Iris pigment epithelial cell (primary cell): ENCODE data around the gene ITPK1.

ENCODE experiments used
- DNase-seq: peaks from one replicate; pipeline ENCODE4 v3.0.0-alpha.2; 2011; ENCODE audit warnings: low read depth

The ITPK1 gene

GRCh38 chr14:92924247-92924646 lies 191.5 kb downstream of the ITPK1 start:
- no peak for DNase-seq

- no peak for DNase-seq
These were observed 192.0 kb downstream of the ITPK1 start for GRCh38 chr14:92923744-92924103.

- DNase-seq, result peak; percentile 37
These were observed 192.6 kb downstream of the ITPK1 start, which contains the start of gene CHGA for GRCh38 chr14:92922883-92923743. TSS of gene CHGA (plus strand) at chr14:92923150. CDS start at chr14:92923360, 210 bp downstream.

- no peak for DNase-seq
These were observed 193.5 kb downstream of the ITPK1 start for GRCh38 chr14:92922155-92922735.

GRCh38 chr14:92920001-92920400 lies 195.7 kb downstream of the ITPK1 start:
- DNase-seq, result no peak

GRCh38 chr14:92917956-92918355 lies 197.8 kb downstream of the ITPK1 start:
- no peak for DNase-seq

- DNase-seq, result no peak
These were observed 198.4 kb downstream of the ITPK1 start for GRCh38 chr14:92917041-92917940.

GRCh38 chr14:92916201-92916600 lies 199.5 kb downstream of the ITPK1 start:
- DNase-seq, result no peak

GRCh38 chr14:92914087-92914656 lies 201.6 kb downstream of the ITPK1 start:
- DNase-seq, result no peak

- peak; percentile 5 for DNase-seq
These were observed 208.3 kb downstream of the ITPK1 start for GRCh38 chr14:92907316-92907911.

GRCh38 chr14:92906823-92907222 lies 208.9 kb downstream of the ITPK1 start:
- no peak for DNase-seq

GRCh38 chr14:92906420-92906819 lies 209.3 kb downstream of the ITPK1 start:
- no peak for DNase-seq

GRCh38 chr14:92905667-92906066 lies 210.1 kb downstream of the ITPK1 start:
- no peak for DNase-seq

- DNase-seq, result no peak
These were observed 212.4 kb downstream of the ITPK1 start for GRCh38 chr14:92903359-92903758.

- no peak for DNase-seq
These were observed 213.0 kb downstream of the ITPK1 start for GRCh38 chr14:92902726-92903125.

- DNase-seq, result no peak
These were observed 213.5 kb downstream of the ITPK1 start for GRCh38 chr14:92902191-92902590.

- DNase-seq, result no peak
These were observed 215.1 kb downstream of the ITPK1 start for GRCh38 chr14:92900660-92901059.

GRCh38 chr14:92898566-92899131 lies 217.1 kb downstream of the ITPK1 start:
- DNase-seq, result no peak

GRCh38 chr14:92897922-92898565 lies 217.7 kb downstream of the ITPK1 start:
- DNase-seq, result peak; percentile 30

GRCh38 chr14:92895352-92895878 lies 220.3 kb downstream of the ITPK1 start:
- no peak for DNase-seq

- no peak for DNase-seq
These were observed 223.1 kb downstream of the ITPK1 start for GRCh38 chr14:92892589-92892988.
